ENCODE data around the gene TMEM161B.
A peak's percentile ranks its signal among the peaks of the same experiment; 100 is the strongest.

TMEM161B gene

DNA sequence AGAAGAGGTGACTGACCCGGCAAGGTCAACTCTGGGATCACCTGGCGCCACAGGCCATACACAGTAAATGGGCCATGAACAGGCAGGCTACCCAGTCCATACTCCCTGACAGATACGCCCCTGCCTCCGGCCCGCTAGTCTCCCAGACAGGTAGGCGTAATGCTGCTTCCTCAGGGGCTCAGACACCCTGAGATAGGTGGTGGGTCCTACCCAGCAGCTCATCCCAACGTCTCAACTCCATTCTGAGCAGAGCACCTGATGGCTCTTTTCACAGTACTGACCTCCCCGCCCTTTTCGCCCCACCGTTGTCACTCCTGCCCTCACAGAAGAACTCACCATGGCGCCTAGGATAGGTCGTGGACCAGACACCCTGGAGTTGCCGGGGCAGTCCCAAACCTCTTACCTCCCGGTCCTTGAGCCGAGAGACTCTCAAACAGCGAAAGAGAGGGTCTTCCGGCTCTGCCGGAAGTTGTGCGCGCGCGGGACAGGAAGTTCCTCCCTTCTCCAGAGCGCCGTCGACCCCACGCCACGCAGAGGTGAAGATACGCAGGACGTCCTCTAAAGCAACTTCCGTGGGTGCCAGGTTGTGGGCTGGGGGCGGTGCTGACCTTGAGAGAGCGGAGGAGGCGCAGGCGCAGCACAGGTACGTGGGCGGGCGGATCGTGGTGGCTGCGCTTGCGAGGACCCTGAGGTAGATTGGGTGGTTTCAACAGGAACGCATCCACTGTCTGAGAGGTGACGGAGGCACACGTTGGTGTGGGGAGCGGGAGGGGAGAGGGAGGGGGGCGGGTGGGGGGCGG lies at the start of gene TMEM161B:
Gene TMEM161B (minus strand): TSS at position 461 of the 800 bp plus-strand sequence. CDS start 122 bp downstream, at position 339.
- peak; percentile 77 to 98 for DNase-seq (ENCODE audit: low read depth in 1 of 2, low spot score in 1 of 2)
- no peak for TF ChIP-seq JUND (IDR thresholded peaks at IDR 0.05; ENCODE audit: low read depth)
- in situ Hi-C loops (cut with HindIII; ENCODE audit: low pct_unique_long_range_greater_than_20kb, low sequenced_read_pairs), result no loop called here

DNA sequence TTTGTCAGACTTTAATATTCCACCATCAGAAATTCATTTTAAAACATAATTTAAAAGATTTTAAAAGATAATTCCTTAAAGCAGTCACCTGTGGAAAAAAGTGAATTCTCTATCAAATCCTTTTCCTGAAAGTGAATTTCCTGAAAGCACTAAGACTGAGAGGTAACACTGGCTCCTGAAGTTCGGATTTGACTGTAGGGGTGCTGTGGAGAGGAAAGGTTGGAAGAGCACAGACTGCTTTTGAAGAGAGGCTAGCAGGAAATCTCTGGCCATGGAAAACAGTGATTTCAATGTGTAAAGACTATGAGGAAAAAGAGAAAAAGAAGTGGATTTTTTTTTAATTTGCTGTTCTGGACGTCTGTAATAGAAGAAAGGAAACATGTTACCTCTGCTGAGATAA lies 35.7 kb upstream of the TMEM161B start:
- no peak for TF ChIP-seq JUND (IDR thresholded peaks at IDR 0.05; ENCODE audit: low read depth)
- in situ Hi-C loops (cut with HindIII; ENCODE audit: low pct_unique_long_range_greater_than_20kb, low sequenced_read_pairs), result no loop called here

DNA sequence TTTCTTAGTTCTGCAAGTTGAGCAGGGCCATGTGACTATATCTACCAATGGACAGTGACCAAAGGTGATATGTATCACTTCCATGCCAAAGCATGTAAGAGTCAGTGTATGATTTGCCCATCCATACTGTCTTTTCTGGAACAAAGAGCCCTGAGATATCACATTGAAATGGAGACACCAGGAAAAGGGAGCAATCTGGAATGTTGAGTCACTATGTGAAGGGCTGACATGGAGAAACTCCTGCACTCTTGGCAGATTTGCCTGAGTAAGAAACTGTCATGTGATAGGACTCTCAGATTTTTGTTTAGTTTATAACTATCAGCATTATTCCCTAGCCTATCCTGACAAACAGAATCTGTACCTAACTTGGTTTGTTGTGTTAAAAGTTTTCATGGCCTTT lies 29.8 kb upstream of the TMEM161B start:
- in situ Hi-C loops (cut with HindIII; ENCODE audit: low pct_unique_long_range_greater_than_20kb, low sequenced_read_pairs), result no loop called here
- DNase-seq (ENCODE audit: low read depth in 1 of 2, low spot score in 1 of 2), result no peak
- TF ChIP-seq JUND (IDR thresholded peaks at IDR 0.05; ENCODE audit: low read depth), result no peak

More for the DNA sequence above, 35.7 kb upstream of the TMEM161B start:
- no peak for DNase-seq (ENCODE audit: low read depth in 1 of 2, low spot score in 1 of 2)

DNA sequence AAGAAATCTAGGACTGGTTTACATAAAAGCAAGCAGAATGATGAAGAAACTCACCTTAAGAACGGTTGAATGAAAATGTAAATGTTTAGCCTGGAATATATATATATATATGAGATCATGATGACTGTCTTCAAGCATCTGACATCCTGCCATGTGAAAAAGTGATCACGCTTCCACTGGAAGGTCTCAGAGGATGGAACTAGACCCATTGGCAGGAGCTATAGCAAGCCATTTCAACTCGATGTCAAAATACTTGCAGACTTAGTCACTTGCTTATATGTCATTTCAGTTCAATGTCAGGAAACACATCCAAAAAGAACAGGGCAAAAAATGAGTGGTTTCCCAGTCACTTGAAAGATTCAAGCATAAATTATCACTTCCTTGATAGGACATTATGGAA lies 22.2 kb upstream of the TMEM161B start:
- in situ Hi-C loops (cut with HindIII; ENCODE audit: low pct_unique_long_range_greater_than_20kb, low sequenced_read_pairs), result no loop called here
- TF ChIP-seq JUND (IDR thresholded peaks at IDR 0.05; ENCODE audit: low read depth), result no peak
- no peak for DNase-seq (ENCODE audit: low read depth in 1 of 2, low spot score in 1 of 2)

DNA sequence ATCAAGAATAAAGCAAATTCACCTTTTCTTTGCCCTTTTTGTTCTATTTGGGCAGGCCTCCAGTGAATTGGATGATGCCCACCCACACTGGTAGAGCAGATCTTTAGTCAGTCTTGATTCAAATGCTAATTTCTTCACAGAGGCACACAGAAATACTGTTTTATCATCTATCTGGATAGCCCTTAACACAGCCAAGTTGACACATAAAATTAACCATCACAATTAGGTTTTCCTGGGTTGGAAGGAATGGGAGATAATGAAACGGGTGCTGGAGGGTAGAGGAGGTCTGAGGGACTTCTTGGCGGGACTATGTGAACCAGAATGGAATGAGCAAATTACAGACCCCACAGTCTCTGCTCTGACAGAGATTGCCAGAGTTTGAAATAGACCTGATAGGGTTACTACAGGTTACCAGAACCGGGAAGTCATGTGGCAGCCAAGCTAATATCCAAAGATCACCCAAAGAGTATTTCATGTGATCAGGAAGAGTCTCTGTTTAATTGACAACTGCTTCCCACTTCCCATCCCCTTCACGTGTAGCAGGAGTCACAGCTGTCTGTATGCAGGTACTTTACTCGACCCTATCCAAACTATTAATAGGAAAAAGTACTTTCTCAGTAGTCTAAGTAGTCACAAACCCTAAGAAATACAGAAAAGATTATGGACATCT lies 20.0 kb upstream of the TMEM161B start:
- in situ Hi-C loops (cut with HindIII; ENCODE audit: low pct_unique_long_range_greater_than_20kb, low sequenced_read_pairs), result no loop called here
- no peak for DNase-seq (ENCODE audit: low read depth in 1 of 2, low spot score in 1 of 2)
- TF ChIP-seq JUND (IDR thresholded peaks at IDR 0.05; ENCODE audit: low read depth), result no peak

DNA sequence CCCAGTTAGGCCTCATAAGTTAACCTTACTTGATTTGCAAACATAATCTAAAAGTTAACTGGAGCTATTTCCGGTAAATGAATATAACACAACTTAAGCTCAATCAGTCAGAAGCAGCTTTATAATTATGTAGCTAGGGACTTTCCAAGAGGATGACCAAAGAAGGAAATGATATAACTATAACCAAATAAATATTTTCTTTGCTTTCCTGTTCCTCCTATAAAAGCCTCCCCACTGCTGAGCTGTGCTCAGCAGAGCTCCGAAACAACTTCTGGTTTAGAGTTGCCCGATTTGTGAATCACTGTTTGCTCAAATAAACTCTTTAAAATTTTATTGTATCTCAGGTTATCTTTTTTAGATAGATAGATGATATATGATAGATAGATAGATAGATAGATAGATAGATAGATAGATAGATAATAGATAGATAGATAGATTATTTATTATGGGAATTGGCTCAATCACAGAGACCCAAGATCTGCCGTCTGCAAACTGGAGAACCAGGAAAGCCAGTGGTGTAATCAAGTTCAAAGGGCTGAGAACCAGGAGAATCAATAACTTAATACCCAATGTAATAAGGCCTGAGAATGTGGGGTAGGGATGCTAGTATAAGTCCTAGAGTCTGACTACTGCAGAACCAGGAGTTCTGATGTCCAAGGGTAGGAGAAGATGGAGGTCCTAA lies 19.3 kb upstream of the TMEM161B start:
- in situ Hi-C loops (cut with HindIII; ENCODE audit: low pct_unique_long_range_greater_than_20kb, low sequenced_read_pairs), result no loop called here
- TF ChIP-seq JUND (IDR thresholded peaks at IDR 0.05; ENCODE audit: low read depth), result no peak
- DNase-seq (ENCODE audit: low read depth in 1 of 2, low spot score in 1 of 2), result no peak

DNA sequence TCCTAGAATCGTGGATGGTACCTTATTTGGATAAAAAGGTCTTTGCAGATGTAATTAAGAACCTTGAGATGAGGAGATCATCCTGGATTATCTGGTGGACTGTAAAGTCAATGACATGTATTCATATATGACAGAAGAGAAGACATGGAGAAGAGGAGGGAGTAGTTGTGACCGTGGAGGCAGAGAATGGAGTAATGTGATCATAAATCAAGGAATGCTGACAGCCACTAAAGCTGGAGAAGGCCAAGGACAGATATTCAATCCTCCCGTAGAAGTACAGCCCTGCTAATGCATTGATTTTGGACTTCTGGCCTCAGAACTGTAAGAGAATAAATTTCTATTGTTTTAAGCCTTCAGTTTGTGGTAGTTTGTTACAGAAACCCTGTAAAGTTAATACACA lies 18.7 kb upstream of the TMEM161B start:
- in situ Hi-C loops (cut with HindIII; ENCODE audit: low pct_unique_long_range_greater_than_20kb, low sequenced_read_pairs), result no loop called here
- TF ChIP-seq JUND (IDR thresholded peaks at IDR 0.05; ENCODE audit: low read depth), result no peak

DNA sequence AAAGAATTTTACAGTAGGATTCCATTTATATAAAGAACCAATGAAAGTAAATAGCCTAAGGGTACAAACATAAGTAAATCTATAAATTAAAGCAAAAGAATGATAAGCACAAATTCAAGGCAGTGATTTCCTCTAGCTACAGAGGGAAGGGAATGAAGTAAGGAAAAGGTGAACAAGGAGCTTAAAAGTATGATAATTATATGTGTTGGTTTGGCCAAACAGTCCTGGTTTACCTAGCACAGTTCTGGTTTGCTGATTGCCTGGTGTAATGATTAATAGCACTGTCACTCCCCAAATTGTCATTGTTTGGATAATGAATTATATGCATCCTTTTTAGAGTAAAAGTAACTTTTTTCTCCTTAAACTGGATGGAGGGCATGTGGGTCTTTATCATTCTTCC lies 15.0 kb upstream of the TMEM161B start:
- TF ChIP-seq JUND (IDR thresholded peaks at IDR 0.05; ENCODE audit: low read depth), result no peak
- in situ Hi-C loops (cut with HindIII; ENCODE audit: low pct_unique_long_range_greater_than_20kb, low sequenced_read_pairs), result no loop called here
- DNase-seq (ENCODE audit: low read depth in 1 of 2, low spot score in 1 of 2), result peak in 1 of 2 experiments; percentile 5

More for the DNA sequence above, 18.7 kb upstream of the TMEM161B start:
- no peak for DNase-seq (ENCODE audit: low read depth in 1 of 2, low spot score in 1 of 2)

DNA sequence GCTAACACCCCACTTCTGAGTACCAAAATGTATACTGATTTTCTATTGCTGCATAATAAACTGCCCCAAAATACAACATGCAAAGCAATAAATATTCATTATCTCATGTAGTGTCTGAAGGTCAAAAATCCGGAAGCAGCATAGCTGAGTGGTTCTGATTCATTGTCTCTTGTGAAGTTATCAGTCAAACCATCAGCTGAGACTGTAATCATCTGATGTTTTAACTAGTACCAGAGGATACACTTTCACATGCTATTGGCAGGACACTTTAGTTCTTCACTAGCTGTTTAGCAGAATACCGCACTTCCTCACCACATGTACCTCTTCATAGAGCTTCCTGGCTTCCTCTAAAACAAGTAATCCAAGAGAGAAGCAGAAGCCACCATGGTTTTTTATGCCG lies 12.7 kb upstream of the TMEM161B start:
- no peak for DNase-seq (ENCODE audit: low read depth in 1 of 2, low spot score in 1 of 2)
- in situ Hi-C loops (cut with HindIII; ENCODE audit: low pct_unique_long_range_greater_than_20kb, low sequenced_read_pairs), result no loop called here
- TF ChIP-seq JUND (IDR thresholded peaks at IDR 0.05; ENCODE audit: low read depth), result no peak

DNA sequence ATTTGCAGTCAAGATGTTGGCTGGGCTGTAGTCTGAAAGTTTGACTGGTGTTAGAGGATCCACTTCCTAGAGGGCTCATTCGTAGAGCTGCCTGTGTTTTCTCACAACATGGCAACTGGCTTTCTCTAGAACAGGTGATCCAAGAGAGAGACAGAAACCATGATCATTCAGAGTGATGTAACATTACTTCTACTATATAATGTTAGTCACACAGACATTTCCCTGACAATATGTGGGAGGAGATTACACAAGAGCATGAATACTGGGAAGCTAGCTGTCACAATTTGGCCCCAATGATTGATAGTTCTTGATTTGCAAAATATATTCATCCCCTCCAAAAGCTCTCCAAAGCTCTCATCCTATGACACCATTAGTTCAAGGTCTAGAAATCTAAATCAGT lies 10.9 kb upstream of the TMEM161B start:
- in situ Hi-C loops (cut with HindIII; ENCODE audit: low pct_unique_long_range_greater_than_20kb, low sequenced_read_pairs), result no loop called here
- no peak for DNase-seq (ENCODE audit: low read depth in 1 of 2, low spot score in 1 of 2)
- TF ChIP-seq JUND (IDR thresholded peaks at IDR 0.05; ENCODE audit: low read depth), result no peak

DNA sequence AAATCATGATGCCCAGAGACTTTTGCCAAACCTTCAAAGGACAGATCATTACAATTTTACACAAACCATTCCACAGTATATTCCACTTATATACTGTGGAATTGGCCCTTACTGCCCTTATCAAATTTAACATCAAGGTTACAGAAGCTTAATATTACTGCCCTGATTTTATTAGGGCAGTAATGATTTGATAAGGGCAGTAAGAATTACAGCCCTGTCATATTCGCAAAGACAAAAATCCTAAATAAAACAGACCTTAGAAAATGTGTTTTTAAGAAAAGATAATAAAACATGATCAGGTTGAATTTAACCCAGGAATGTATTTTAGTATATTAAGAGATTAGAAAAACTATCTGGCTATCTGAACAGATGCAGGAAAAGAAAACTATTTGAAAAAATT lies 7.7 kb upstream of the TMEM161B start:
- no peak for DNase-seq (ENCODE audit: low read depth in 1 of 2, low spot score in 1 of 2)
- in situ Hi-C loops (cut with HindIII; ENCODE audit: low pct_unique_long_range_greater_than_20kb, low sequenced_read_pairs), result no loop called here
- no peak for TF ChIP-seq JUND (IDR thresholded peaks at IDR 0.05; ENCODE audit: low read depth)

DNA sequence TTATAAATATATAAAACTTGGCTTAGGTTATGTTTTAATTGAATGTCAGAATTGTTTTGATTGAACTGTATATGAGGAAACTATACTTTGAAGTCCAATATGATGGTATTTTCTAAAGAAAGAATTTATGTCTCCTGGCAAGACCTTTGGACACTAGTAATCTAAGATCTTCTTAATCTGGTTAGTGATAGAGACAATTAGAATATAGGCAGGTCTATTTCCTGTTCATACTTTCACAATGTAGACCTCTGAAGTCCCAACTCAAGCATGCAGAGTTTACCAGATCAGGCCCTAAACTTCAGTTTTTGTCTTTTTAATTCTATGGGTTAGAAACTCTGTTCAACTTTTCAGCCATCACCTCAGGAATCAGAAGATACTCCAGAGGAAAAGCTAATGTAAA lies 6.9 kb upstream of the TMEM161B start:
- no peak for TF ChIP-seq JUND (IDR thresholded peaks at IDR 0.05; ENCODE audit: low read depth)
- in situ Hi-C loops (cut with HindIII; ENCODE audit: low pct_unique_long_range_greater_than_20kb, low sequenced_read_pairs), result no loop called here
- DNase-seq (ENCODE audit: low read depth in 1 of 2, low spot score in 1 of 2), result no peak
